Measurements from ENCODE around the gene VAMP8.
"Not testable (repeated sequence)": the region's sequence is repeated elsewhere in the genome, so short reads cannot be mapped to it uniquely, and the experiment has no call there.

VAMP8 gene

DNA sequence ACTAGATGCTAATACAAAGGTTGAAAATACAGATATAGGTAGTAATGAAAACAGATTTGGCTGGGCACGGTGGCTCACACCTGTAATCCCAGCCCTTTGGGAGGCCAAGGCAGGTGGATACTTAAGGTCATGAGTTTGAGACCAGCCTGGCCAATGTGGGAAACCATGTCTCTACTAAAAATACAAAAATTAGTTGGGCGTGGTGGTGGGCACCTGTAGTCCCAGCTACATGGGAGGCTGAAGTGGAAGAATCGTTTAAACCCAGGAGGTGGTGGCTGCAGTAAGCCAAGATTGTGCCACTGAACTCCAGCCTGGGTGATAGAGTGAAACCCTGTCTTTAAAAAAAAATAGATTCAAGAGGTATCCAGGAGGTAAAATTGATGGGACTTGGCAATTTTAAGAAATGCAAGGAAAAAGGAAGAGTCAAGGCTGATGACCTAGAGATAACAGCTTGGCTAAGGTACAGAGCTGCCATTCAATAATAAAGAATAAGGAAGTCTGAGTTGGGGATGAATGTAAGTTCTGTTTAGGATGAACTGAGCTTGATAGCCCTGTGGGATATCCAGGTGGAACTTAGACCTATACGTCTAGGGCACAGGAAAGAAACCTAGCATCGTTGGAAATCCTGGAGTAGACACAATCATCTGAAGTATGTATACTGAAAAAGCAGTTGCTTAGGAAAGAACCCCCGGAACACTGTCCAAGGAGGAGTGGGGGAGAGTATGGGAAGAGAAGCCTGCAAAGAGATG lies 29.4 kb upstream of the VAMP8 start:
- DNase-seq, result no peak

DNA sequence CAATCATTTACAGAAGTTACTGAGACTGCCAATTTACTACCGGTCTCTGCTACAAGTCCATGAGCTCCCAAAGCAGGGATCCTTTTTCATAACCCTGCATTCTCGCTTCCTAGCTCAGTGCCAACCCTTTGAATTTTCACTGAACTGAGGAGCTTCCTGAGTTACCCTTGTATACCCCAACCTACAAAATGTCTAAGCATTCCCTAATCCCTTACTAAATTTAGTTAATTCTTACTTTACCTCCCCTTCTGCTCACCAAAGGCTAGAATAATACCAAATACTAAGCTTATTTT lies 28.8 kb upstream of the VAMP8 start:
- no peak for DNase-seq

DNA sequence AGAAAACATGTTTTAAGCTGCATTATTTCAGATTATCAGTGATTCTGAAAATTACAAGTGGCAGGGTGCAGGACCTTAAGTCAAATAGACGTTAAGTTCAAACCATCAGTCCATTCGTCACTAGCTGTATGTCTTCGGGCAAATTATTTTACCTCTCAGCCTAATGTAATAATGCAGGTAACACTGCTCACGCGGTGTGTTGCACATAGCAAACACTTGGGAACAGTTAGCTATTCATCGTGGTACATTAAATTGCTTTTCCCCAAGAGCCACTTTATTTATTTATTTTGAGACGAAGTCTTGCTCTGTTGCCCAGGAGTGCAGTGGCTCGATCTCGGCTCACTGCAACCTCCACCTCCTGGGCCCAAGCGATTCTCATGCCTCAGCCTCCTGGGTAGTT lies 28.3 kb upstream of the VAMP8 start:
- no peak for DNase-seq

DNA sequence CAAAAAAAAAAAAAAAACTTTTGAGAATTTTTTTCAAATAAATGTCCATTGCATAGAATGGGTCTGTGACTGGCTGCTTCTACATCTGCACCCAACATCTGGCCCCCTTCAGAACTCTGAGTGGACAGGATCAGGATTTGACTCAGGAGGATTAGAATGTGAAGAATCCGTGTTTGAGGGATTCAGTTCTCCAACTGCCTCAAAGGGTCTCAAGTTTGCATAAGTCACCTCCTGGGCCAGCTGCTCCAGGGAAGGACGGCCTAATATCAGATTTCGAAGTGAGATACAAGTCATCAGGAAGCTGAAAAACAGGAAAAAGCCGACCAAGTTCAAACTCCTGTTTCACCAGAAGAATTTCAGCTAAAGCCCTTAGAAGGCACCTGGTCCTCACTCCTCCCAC lies 27.6 kb upstream of the VAMP8 start:
- no peak for DNase-seq

DNA sequence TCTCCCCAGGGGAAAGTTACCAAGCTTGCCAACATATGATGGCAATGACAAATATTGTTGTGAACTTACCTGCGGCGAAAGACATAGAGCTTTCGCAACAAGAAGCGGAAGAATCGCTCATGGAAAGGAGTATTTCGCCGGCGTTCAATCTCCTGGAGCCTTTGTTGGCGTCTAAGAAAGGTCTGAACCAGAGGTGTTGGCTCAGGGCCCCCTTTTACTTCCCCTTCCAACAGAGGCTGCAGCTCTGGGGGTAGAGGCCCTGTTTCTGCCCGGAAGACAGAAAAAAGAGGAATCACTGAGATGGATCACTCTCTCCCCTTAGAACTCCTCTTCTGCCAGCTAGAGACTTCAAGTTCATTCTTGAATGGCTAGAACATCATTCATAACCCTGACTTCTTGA lies 26.9 kb upstream of the VAMP8 start:
- peak; percentile 49 to 65 (median 54) for DNase-seq

DNA sequence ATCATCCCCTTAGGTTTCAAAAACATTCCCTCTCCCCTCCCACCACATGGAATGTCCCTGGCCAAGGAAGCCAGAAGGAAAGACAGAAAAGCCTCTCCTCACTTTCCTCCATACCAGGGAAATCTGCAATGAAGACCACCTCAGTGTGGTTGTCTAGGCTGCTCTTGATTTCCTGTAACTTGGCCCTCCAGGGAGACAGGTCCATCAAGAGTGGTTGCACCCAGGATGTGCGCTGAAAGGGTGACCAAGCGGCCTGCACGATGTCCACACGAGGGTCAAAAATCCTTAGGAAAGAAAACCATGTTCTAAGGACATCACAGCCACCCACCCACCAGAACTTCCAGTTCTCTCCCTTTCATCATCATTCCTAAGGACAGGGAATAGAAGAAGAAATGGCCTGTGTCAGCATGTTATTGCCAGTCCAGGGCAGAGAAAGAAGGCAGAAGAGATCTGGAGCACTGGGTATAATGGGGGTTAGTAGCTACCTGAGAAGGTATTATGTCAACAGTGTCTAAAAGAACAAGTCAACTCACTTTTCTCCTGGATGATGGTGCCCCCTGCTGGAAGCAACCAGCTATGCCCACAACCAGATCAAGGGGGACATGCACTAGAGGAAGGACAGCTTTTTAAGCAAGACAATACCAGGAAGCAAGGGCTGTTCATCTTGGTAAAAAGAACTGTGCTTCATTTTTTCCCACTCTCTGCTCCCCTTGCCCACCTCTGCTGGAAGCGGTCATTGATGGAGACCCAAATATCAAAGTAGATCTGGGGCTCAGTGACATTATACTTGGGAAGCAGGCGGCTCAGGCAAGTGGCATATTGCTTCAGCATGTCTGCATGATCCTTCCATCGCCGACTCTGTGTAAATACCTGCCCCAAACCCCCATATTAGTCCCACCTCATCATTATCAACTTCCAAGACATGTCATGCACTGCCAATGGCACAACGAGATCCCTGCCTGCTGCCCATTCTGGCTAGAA lies 25.4 kb upstream of the VAMP8 start:
- peak; percentile 87 for DNase-seq

DNA sequence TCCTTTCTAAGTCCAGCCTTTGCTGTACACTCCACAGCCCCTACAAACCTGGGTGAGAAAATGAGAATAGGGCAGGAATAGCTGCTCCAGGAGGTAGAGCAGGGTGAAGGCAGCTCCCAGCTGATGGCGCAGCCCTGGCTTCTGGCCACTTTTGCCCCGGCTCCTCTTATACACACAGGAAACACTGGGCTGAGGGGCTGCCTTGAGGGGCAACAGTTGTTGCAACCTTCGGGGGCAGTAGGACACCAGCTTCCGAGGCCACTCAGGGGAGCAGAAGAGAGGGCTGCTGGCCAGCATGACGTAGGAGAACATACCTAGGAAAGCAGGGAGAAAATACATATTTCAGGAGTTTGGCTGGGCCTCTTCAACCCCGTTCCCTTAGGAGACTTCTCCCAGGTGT lies 24.2 kb upstream of the VAMP8 start:
- DNase-seq, result no peak

DNA sequence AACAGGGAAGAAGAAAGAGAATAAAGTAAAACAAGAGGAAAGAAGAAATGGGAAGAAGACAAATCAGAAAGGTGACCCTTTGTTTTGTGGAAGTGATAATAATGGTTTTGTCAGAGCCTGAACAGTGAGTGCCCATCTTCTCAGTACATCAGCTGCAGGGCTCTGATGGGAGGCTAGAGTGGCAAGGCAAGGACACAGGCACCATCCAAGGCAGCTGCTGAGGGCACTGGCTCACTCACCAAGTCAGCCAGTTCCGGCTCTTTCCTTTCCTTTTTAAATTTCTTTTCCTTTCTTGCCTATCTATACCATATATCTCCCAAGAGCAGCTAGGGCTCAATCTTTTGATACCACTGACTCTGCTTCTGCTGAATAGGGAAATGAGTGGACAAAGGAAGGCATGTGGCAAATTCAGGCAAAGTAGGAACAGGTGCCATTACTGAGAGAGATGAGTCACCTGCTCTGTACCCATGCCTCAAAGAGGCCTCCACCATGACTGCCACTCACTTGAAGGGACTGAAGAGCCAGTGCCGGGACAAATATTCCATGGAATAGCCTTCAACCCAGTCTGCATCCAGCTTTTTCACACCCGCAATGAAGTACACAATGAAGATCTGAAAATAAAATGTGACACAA lies 22.3 kb upstream of the VAMP8 start:
- DNase-seq, result no peak

DNA sequence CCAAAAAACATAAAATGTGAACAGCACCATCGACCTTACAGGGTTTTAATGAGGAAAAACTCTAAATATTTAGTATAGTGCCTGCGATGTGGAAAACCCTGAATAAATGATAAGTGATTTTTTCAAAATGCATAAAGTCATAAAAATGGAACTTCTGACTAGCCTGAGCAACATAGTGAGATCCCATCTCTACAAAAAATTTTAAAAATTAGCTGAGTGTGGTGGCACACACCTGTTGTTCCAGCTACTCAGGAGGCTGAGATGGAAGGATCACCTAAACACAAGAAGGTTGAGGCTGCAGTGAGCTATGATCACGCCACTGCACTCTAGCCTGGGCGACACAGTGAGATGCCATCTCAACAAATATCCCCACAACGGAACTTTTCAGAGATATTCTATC lies 20.3 kb upstream of the VAMP8 start:
- no peak for DNase-seq

DNA sequence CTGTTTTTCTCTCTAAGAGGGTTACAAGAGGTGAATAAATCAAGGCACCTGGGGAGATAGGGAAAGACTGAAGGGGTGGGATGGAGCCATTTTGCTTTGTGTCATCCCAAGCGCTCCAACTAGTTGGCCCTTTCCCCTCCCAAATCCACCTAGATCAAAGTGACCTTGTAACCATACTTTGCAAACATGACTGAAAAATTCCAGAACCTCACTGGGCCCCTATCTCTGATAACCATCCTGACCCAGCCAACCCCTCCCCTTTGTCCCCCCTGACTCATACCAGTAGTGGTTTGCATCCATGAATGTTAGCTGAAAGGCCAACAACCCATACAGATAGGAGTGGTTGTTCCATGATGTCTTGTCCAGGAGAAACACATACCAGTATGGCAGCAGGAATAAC lies 19.2 kb upstream of the VAMP8 start:
- DNase-seq, result no peak

DNA sequence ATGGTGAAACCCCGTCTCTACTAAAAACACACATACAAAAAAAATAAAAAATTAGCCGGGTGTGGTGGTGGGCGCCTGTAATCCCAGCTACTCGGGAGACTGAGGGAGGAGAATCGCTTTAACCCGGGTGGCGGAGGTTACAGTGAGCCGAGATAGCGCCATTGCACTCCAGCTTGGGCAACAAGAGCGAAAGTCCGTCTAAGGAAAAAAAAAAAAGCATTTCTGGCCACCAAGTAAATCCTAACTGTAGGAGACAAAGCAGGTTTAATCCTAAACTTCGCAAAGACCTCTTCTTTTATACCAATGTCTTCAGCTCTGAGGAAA lies 17.0 kb upstream of the VAMP8 start:
- DNase-seq, result not testable (repeated sequence)

DNA sequence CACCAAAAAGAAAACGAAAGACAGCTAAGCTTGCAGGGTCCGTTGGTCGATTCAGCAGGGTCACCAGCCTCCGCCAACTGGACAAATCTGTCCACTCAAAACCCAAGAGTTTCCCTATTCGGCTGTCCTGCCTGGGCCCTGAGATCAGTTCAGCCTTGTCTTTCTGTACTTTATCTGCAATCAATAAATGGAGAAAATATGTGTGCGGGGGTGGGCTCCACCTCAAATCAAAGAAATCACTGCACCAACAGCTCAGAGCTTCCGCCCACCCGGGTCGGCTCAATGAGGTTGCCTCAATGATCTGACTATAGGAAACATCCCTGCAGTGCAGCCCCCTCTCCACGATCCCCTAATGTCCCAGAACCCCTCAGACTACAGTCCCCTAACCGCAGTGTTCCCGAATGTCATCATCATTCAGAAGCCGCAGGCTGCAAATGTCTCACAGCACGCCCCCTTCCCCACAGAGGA lies 16.5 kb upstream of the VAMP8 start:
- peak in 1 of 3 donors; percentile 31 for DNase-seq

DNA sequence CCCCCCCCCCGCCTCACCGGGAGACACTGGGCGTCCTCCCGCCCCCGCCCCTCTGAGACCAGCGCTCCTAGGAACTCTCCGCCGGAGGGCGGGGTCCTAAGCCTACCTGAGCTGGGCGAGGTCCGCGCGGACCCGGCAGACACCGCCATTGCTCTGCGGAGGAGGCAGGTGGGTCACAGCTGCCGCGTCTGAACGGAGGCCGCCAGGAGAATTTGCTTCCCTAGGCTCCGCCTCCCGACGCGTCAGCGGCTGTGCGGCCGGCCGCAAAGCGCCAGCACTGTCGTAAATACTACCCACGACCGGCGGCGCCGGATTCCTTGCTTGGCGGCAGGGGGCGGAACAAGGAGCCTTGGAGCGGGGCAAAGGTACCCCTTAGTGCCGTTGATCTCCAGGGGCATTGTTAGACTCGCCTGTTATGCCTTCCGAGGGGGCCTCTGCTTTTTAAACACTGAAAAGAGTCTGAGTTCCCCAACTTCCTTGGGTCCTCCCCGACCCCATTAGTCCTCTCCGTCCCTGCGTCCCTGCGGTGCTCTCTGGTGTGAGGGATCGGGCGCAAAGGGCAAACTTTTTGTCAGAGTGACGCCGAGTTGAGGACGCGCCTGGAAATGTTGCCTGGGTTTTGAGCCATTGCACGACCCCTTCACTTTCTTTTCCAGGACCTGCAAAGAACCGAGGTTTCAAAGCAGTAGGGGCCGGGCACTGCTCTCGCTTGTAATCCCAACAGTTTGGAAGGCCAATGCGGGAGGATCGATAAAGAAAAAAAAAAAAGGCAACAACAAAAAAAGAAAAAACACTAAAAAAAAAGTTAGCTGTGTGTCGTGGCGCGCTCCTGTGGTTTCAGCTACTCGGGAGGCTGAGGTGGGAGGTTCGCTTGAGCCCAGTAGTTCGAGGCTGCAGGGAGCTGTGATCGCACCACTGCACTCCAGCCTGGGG lies 15.8 kb upstream of the VAMP8 start, which contains the start of gene GGCX:
TSS of gene GGCX (minus strand) at position 214 of the 933 bp plus-strand sequence. CDS start at position 149, 65 bp downstream.
- peak; percentile 95 to 98 (median 98) for DNase-seq

DNA sequence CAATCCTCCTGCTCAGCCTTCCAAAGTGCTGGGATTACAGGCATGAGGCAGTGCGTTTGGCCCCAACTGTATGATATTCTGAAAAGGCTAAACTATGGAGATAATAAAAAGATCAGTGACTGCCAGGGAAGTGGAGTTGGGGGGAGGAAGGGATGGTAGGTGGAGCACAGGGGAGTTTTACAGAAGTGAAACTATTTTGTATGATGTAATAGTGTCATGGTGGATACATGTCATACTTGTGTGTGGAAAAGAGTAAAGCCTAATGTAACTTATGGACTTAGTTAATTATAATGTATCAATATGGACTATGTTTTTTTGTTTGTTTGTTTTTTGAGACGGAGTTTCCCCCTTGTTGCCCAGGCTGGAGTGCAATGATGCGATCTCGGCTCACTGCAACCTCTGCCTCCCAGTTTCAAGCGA lies 13.2 kb upstream of the VAMP8 start:
- DNase-seq, result peak; percentile 72 to 89 (median 87)

DNA sequence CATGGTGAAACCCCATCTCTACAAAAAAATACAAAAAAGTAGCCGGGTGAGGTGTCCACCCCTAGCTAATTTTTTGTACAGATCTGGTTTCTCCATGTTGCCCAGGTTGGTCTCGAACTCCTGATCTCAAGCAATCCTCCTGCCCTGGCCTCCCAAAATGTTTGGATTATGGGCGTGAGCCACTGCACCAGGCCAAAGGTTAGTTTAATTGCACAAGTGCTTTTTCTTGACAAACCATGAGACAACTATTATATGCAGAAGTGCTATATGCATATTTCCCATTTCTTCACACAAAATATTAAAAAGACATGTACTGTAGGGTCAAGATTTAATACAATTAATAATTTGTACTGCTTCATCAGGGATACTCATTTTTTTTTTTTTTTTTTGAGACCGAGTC lies 11.1 kb upstream of the VAMP8 start:
- DNase-seq, result no peak

DNA sequence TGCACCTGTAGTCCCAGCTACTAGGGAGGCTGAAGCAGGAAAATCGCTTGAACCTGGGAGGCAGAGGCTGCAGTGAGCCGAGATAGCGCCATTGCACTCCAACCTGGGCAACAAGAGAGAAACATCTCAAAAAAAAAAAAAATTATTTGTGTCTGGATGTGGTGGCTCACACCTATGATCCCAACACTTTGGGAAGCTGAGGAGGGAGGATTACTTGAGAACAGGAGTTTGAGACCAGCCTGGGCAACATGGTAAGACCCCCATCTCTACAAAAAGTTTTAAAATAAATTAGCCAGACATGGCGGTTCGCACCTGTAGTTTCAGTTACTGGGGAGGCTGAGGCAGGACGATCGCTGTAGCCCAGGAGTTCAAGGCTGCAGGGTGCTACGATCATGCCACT lies 1.6 kb upstream of the VAMP8 start:
- no peak for DNase-seq

DNA sequence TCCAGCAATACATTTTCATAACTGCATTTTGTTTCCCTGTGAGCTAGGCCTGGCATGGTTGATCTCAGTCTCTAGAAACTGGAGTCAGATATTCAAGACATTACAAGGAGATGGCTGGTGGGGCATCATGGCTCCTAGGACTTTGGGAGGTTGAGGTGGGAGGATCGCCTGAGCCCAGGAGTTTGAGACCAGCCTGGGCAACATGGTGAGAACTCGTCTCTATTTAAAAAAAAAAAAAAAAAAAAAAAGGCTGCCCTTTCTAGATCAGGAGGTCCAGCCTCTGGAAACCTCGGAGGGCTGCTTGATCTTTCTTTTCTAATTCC lies 362 bp upstream of the VAMP8 start:
- DNase-seq, result no peak

DNA sequence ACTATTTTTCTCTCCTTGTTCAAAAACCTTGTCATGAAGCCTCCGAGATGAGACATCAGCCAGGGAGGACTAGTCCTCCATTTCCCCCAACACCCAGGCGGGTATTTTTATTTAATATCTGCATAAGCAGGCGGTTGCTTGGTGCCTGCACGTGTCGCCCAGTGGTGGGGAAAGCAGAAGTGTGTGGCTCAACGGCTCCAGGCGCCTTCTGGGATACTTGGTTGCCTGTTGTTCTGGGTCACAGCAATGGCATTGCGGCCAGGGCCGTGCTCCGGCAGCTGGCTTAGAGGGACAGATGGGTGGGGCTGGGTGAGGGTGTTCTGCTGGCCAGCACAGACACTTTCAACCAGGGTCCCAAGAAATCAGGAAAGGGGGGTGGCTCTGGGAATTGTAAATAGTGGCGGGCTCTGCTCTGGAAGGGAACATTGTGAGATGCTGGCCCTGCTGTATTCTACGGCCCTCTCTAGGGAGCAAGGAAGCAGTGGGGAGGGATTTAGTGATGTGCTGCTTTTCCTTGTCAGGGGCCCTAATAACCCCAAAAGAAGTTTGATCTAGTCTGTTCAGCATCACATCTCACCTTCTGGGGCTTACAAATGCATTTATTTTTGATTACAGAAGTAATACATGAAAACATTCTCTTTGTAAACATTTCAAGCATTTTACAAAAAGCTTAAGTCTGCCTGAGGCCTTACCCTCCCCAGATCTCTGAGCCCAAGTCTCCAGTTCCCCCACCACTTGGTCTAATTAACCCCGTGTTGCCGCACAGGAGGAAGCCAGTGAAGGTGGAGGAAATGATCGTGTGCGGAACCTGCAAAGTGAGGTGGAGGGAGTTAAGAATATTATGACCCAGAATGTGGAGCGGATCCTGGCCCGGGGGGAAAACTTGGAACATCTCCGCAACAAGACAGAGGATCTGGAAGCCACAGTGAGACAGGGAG lies 1.1 kb downstream of the VAMP8 start:
- peak; percentile 73 to 82 (median 81) for DNase-seq

DNA sequence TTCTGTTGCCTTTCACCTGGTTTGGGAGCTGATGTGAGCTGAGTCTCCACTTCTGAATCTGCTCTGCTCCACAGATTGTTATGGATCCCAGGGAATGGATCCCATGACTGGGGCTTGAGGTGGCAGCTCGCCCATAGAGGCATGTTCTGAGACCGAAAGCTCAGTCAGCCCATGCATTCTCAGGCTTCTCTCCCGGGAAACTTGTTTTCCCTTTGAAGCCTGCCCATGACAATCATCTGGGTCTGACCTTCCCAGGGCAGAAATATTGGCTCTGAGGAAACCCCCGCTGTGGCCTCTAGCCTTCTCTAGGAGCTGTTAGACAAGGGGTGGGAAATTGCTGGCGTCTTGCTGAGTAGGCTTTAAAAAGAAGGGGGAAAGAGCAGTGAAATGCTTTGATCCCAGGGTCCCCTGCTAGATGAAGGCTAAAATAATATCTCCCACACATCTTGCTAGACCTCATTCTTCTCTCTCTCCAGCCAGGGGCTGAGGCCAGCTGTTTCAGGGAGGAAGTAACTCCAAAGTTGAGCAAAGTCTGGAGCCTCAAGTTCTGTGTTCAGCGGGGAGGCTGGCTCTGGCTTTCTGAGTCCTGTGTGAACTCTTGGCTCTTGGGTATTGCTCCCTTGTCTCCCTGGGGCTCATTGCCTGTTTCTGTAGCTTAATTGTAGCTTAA lies 2.0 kb downstream of the VAMP8 start:
- DNase-seq, result peak; percentile 70 to 72 (median 71)

DNA sequence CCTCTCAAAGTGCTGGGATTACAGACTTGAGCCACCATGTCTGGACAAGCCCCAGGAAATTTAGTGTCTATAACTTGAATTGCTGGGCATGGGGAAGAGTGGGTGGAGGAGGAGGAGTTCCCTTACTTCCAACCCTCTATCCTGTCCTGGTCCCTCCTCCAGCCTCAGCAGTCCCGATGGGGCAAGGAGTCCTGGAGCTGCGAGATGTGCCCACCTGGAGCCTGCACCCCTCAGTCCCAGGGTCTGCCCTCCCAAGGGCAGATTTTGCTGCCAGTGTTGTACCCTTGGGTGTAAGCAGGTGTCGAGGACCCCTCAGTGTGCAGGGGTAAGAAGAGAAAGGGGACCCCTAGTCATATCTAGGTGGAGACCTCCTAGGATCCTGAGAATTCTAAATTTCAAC lies 2.8 kb downstream of the VAMP8 start:
- DNase-seq, result no peak

DNA sequence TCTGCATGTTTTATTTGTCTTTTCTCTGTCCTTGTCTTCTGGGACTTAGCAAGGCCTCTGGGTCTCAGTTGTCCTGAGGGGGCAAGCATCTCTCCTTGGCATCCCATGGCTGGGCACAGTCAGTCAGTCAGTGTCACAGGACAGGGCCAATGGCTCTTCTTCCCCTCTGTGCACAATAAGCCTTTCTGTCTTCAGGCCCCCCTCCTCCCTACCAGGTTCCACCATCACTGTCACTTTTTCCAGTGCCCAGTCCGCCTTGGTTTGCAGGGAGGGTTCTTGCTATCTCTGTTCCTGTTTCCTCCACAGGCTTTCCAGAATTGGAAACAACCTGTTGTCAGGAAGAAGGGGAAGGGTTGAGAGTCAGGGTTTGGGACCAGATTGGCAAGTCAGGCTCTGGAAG lies 5.1 kb downstream of the VAMP8 start:
- DNase-seq, result peak in 1 of 3 donors; percentile 45
